GM18517 (cell line): Measurements from ENCODE around the gene BCAS3.
"Not testable (repeated sequence)": the region's sequence is repeated elsewhere in the genome, so short reads cannot be mapped to it uniquely, and the experiment has no call there.

Experiments
- ATAC-seq: cut with Tn5 transposase; IDR thresholded peaks from one replicate; pipeline ENCODE4 v1.9.1; 2021; ENCODE audit warnings: mild to moderate bottlenecking, moderate library complexity; ENCODE audit not compliant: unreplicated experiment

BCAS3 gene

GRCh38 chr17:61238455-61238933 is 560.8 kb downstream of the BCAS3 start:
- no peak for ATAC-seq

GRCh38 chr17:61239327-61239726 is 561.7 kb downstream of the BCAS3 start:
- no peak for ATAC-seq

GRCh38 chr17:61239953-61240352 is 562.3 kb downstream of the BCAS3 start:
- no peak for ATAC-seq

GRCh38 chr17:61240851-61241468 is 563.3 kb downstream of the BCAS3 start:
- no peak for ATAC-seq

- ATAC-seq, result not testable (repeated sequence)
These were observed 567.3 kb downstream of the BCAS3 start for GRCh38 chr17:61244988-61245387.

- ATAC-seq, result no peak
These were observed 568.1 kb downstream of the BCAS3 start for GRCh38 chr17:61245706-61246135.

- ATAC-seq, result no peak
These were observed 569.8 kb downstream of the BCAS3 start for GRCh38 chr17:61247439-61247838.

GRCh38 chr17:61248399-61248798 is 570.7 kb downstream of the BCAS3 start:
- ATAC-seq, result no peak

- ATAC-seq, result no peak
These were observed 572.1 kb downstream of the BCAS3 start for GRCh38 chr17:61249649-61250299.

- ATAC-seq, result no peak
These were observed 572.8 kb downstream of the BCAS3 start for GRCh38 chr17:61250335-61250890.

GRCh38 chr17:61251939-61252865 is 574.6 kb downstream of the BCAS3 start:
- no peak for ATAC-seq

GRCh38 chr17:61253362-61253761 is 575.7 kb downstream of the BCAS3 start:
- ATAC-seq, result no peak

- ATAC-seq, result no peak
These were observed 576.4 kb downstream of the BCAS3 start for GRCh38 chr17:61253937-61254574.

- ATAC-seq, result no peak
These were observed 577.3 kb downstream of the BCAS3 start for GRCh38 chr17:61254904-61255303.

GRCh38 chr17:61255647-61256046 is 578.0 kb downstream of the BCAS3 start:
- no peak for ATAC-seq

- no peak for ATAC-seq
These were observed 581.7 kb downstream of the BCAS3 start for GRCh38 chr17:61259360-61259759.

GRCh38 chr17:61260071-61260797 is 582.6 kb downstream of the BCAS3 start:
- no peak for ATAC-seq

GRCh38 chr17:61261001-61261637 is 583.5 kb downstream of the BCAS3 start:
- no peak for ATAC-seq

- no peak for ATAC-seq
These were observed 587.7 kb downstream of the BCAS3 start for GRCh38 chr17:61265397-61265796.

GRCh38 chr17:61267847-61268246 is 590.2 kb downstream of the BCAS3 start:
- no peak for ATAC-seq
